HEK293 (cell line): ENCODE measurements around the gene FES.
"Not testable (repeated sequence)": the region's sequence is repeated elsewhere in the genome, so short reads cannot be mapped to it uniquely, and the experiment has no call there.

ENCODE experiments used
- CTCF ChIA-PET: fragments of 350-600 bp; formaldehyde crosslinking; extraction: SDS; loops from one replicate; lab custom pipeline; 2021; ENCODE audit warnings: antibody characterized with exemption; lab: Yijun Ruan, JAX
- POLR2A ChIA-PET: fragments of 300-600 bp; formaldehyde crosslinking; extraction: SDS; loops from one replicate; lab custom pipeline; 2020; ENCODE audit warnings: antibody characterized with exemption, inconsistent platforms; lab: Yijun Ruan, JAX
- H3K27ac ChIP-seq: fragments of 200-500 bp; sonication (Bioruptor generic); 2 replicates; pipeline ENCODE4 v1.5.1; 2014; ENCODE audit warnings: low read depth, low read length, control low read depth, inconsistent platforms; ENCODE audit errors: extremely low read depth
- H3K36me3 ChIP-seq, 2 experiments: fragments of 200-500 bp in 1 of 2; sonication (Bioruptor generic) in 1 of 2; 1 replicate in 1 of 2; 2 replicates in 1 of 2; pipeline ENCODE4 v1.5.1; 2014 to 2017; ENCODE audit warnings: inconsistent platforms in 2 of 2, low read length in 2 of 2; ENCODE audit not compliant: control insufficient read depth in 2 of 2, insufficient read depth in 1 of 2
- H3K4me1 ChIP-seq: fragments of 200-500 bp; sonication (Bioruptor generic); 2 replicates; pipeline ENCODE4 v1.5.1; 2014; ENCODE audit warnings: mild to moderate bottlenecking, low read length, inconsistent platforms; ENCODE audit not compliant: control insufficient read depth, insufficient read depth
- H3K4me3 ChIP-seq: 2 replicates; pipeline ENCODE4 v1.5.1; 2011; ENCODE audit warnings: low read depth, mild to moderate bottlenecking, control low read depth, low read length, moderate library complexity
- H3K9me3 ChIP-seq: fragments of 200-500 bp; sonication (Bioruptor generic); 2 replicates; pipeline ENCODE4 v1.5.1; 2014; ENCODE audit warnings: low read depth, low read length, inconsistent platforms; ENCODE audit not compliant: control insufficient read depth, insufficient read depth
- KLF1 ChIP-seq: fragments of 450-650 bp; formaldehyde crosslinking; IDR thresholded peaks from 2 replicates; pipeline ENCODE4 v1.5.1; 2016; ENCODE audit warnings: missing biosample characterization, missing genetic modification characterization
- OSR2 ChIP-seq: fragments of 450-650 bp; formaldehyde crosslinking; IDR thresholded peaks from 2 replicates; pipeline ENCODE4 v1.5.1; 2016; ENCODE audit warnings: missing biosample characterization, missing genetic modification characterization
- PRDM4 ChIP-seq: fragments of 450-650 bp; formaldehyde crosslinking; IDR thresholded peaks from 2 replicates; pipeline ENCODE4 v1.5.1; 2017; ENCODE audit warnings: missing biosample characterization, missing genetic modification characterization
- REPIN1 ChIP-seq: fragments of 450-650 bp; formaldehyde crosslinking; IDR thresholded peaks from 2 replicates; pipeline ENCODE4 v1.5.1; 2017; ENCODE audit warnings: missing biosample characterization, missing genetic modification characterization, low read depth
- SP2 ChIP-seq: fragments of 450-650 bp; formaldehyde crosslinking; IDR thresholded peaks from 2 replicates; pipeline ENCODE4 v1.5.1; 2016; ENCODE audit warnings: missing biosample characterization, missing genetic modification characterization
- ZBTB11 ChIP-seq: fragments of 450-650 bp; formaldehyde crosslinking; conservative IDR thresholded peaks from 2 replicates; pipeline ENCODE4 v1.5.1; 2016; ENCODE audit warnings: low read depth, missing biosample characterization, missing genetic modification characterization
- ZBTB48 ChIP-seq: fragments of 450-650 bp; formaldehyde crosslinking; IDR thresholded peaks from 2 replicates; pipeline ENCODE4 v1.5.1; 2016; ENCODE audit warnings: missing biosample characterization, missing genetic modification characterization
- ZBTB49 ChIP-seq: fragments of 450-650 bp; formaldehyde crosslinking; IDR thresholded peaks from 2 replicates; pipeline ENCODE4 v1.5.1; 2016; ENCODE audit warnings: missing biosample characterization, missing genetic modification characterization, low read depth
- ZBTB7A ChIP-seq: fragments of 450-650 bp; formaldehyde crosslinking; IDR thresholded peaks from 2 replicates; pipeline ENCODE4 v1.5.1; 2016; ENCODE audit warnings: low read depth, missing biosample characterization, missing genetic modification characterization
- ZIC2 ChIP-seq: fragments of 450-650 bp; formaldehyde crosslinking; IDR thresholded peaks from 2 replicates; pipeline ENCODE4 v1.5.1; 2016; ENCODE audit warnings: missing biosample characterization, missing genetic modification characterization
- ZNF133 ChIP-seq: fragments of 450-650 bp; formaldehyde crosslinking; IDR thresholded peaks from 2 replicates; pipeline ENCODE4 v1.5.1; 2016; ENCODE audit warnings: missing biosample characterization, missing genetic modification characterization
- ZNF324 ChIP-seq: fragments of 450-650 bp; formaldehyde crosslinking; IDR thresholded peaks from 2 replicates; pipeline ENCODE4 v1.5.1; 2016; ENCODE audit warnings: missing biosample characterization, missing genetic modification characterization
- ZNF350 ChIP-seq: fragments of 450-650 bp; formaldehyde crosslinking; IDR thresholded peaks from 2 replicates; pipeline ENCODE4 v1.5.0; 2017; ENCODE audit warnings: missing biosample characterization, mild to moderate bottlenecking, missing genetic modification characterization
- ZNF398 ChIP-seq: fragments of 450-650 bp; formaldehyde crosslinking; IDR thresholded peaks from 2 replicates; pipeline ENCODE4 v1.5.1; 2017; ENCODE audit warnings: missing biosample characterization, missing genetic modification characterization
- ZNF423 ChIP-seq: fragments of 450-650 bp; formaldehyde crosslinking; IDR thresholded peaks from 2 replicates; pipeline ENCODE4 v1.5.1; 2016; ENCODE audit warnings: missing biosample characterization, missing genetic modification characterization
- ZNF513 ChIP-seq: fragments of 450-650 bp; IDR thresholded peaks from 2 replicates; pipeline ENCODE4 v1.5.1; 2018; ENCODE audit warnings: missing biosample characterization, missing genetic modification characterization
- ZNF530 ChIP-seq: fragments of 450-650 bp; formaldehyde crosslinking; IDR thresholded peaks from 2 replicates; pipeline ENCODE4 v1.5.1; 2016; ENCODE audit warnings: low read depth, missing biosample characterization, missing genetic modification characterization
- ZNF544 ChIP-seq: fragments of 450-650 bp; formaldehyde crosslinking; IDR thresholded peaks from 2 replicates; pipeline ENCODE4 v1.5.0; 2017; ENCODE audit warnings: missing biosample characterization, missing genetic modification characterization
- ZNF548 ChIP-seq: fragments of 450-650 bp; formaldehyde crosslinking; IDR thresholded peaks from 2 replicates; pipeline ENCODE4 v1.5.1; 2016; ENCODE audit warnings: missing biosample characterization, missing genetic modification characterization
- ZNF549 ChIP-seq: fragments of 450-650 bp; IDR thresholded peaks from 2 replicates; pipeline ENCODE4 v1.5.1; 2018; ENCODE audit warnings: missing biosample characterization, missing genetic modification characterization, mild to moderate bottlenecking, inconsistent platforms, moderate library complexity
- ZNF792 ChIP-seq: fragments of 450-650 bp; formaldehyde crosslinking; IDR thresholded peaks from 2 replicates; pipeline ENCODE4 v1.5.1; 2016; ENCODE audit warnings: missing biosample characterization, missing genetic modification characterization
- ZNF843 ChIP-seq: fragments of 450-650 bp; formaldehyde crosslinking; IDR thresholded peaks from 2 replicates; pipeline ENCODE4 v1.5.1; 2016; ENCODE audit warnings: missing biosample characterization, missing genetic modification characterization
- ZSCAN30 ChIP-seq: fragments of 450-650 bp; IDR thresholded peaks from 2 replicates; pipeline ENCODE4 v1.5.1; 2018; ENCODE audit warnings: missing biosample characterization, mild to moderate bottlenecking, missing genetic modification characterization, moderate library complexity

FES gene

GRCh38 chr15:90873998-90874605 lies 10.2 kb upstream of the FES start (continued):
- TF ChIP-seq ZBTB49 (tag by site-specific recombination) (no peak), ZBTB11 (tag by site-specific recombination) (no peak), OSR2 (peak; percentile 88), ZNF350 (no peak), ZNF398 (tag by site-specific recombination) (peak; percentile 17; the same call in 1 of the 2 replicates), ZNF544 (tag by site-specific recombination) (no peak), PRDM4 (tag by site-specific recombination) (no peak), ZNF530 (tag by site-specific recombination) (no peak), ZNF549 (no peak), KLF1 (tag by site-specific recombination) (peak; percentile 40; the same call in 1 of the 2 replicates), REPIN1 (no peak)

GRCh38 chr15:90874986-90875385 lies 9.3 kb upstream of the FES start:
- POLR2A ChIA-PET, H3K4me3 ChIP-seq, H3K9me3 ChIP-seq, H3K27ac ChIP-seq: not testable (repeated sequence)
- CTCF ChIA-PET = interaction anchor here (0.6 to 4.1 kb wide), 3 partner anchors 11 to 227 kb away, joined by 3 to 23 read pairs (median 3); no protein-coding TSS in a partner anchor
- Histone ChIP-seq H3K36me3 (peaks cover 15 to 51% of the 10 kb centered on the region in 2 experiments), H3K4me1 (peaks cover 26% of the 10 kb centered on the region)

GRCh38 chr15:90875549-90875981 lies 8.7 kb upstream of the FES start:
- peaks cover 22% of the 10 kb centered on the region for H3K4me1 ChIP-seq
- H3K9me3 ChIP-seq = no peaks in the 10 kb centered on the region
- ChIA-PET CTCF (interaction anchor here (0.6 to 4.1 kb wide), 2 partner anchors 11 to 162 kb away, joined by 3 to 23 read pairs; no protein-coding TSS in a partner anchor), POLR2A (no interaction called here)
- no peak overlapping the region for H3K27ac ChIP-seq
- no peak overlapping the region for H3K4me3 ChIP-seq
- peaks cover 15 to 56% of the 10 kb centered on the region in 2 experiments for H3K36me3 ChIP-seq
- no peak for TF ChIP-seq ZSCAN30
- TF ChIP-seq ZIC2 = no peak
- TF ChIP-seq ZNF792 = no peak
- no peak for TF ChIP-seq ZNF548 (tag by site-specific recombination)
- no peak for TF ChIP-seq ZNF133 (tag by site-specific recombination)
- TF ChIP-seq ZNF324 (tag by site-specific recombination) = no peak
- no peak for TF ChIP-seq ZNF843 (tag by site-specific recombination)
- TF ChIP-seq ZBTB48 (tag by site-specific recombination) = no peak
- TF ChIP-seq ZBTB7A (tag by site-specific recombination) = no peak
- no peak for TF ChIP-seq ZNF513 (tag by site-specific recombination)
- no peak for TF ChIP-seq SP2 (tag by site-specific recombination)
- TF ChIP-seq ZNF423 (tag by site-specific recombination) = no peak
